ENCODE results near the gene FADS3.

Gene FADS3

DNA sequence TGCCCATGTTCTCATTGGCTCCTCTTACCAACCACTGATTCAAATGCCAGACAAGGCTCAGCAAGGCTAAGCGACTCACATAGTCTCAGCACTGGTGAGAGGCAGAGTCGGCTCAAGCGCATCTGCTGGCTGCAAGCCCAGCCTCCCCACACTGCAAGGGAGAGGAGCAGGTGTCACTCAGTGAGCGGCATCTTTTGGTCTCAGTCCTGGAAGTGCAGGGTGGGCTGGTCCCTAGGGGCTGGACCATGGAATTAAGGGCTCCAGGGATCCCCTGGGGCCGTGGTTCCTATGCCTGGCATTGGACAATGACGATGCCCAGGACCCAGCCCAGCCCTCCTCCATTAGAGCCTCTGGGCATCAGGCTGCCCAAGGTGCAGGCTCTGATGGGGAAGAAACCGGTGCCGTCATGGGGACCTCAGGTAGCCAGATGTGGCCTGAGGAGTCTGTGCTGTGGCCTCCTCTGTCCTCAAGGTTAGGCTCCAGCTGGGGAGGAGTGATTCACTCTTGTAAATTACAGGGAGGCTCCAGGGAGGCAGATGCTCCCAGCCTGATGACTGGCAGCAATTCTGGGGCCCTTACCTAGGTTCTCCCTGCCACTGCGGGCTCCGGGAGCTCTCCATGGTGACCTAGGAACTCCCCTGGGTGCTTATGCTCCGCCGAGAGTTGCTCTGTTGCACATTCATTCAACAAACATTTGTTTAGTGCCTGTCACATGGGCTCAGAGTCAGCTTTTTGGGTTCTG, 35.2 kb downstream of the FADS3 start:
- no peak for DNase-seq (ENCODE audit: low read depth)

DNA sequence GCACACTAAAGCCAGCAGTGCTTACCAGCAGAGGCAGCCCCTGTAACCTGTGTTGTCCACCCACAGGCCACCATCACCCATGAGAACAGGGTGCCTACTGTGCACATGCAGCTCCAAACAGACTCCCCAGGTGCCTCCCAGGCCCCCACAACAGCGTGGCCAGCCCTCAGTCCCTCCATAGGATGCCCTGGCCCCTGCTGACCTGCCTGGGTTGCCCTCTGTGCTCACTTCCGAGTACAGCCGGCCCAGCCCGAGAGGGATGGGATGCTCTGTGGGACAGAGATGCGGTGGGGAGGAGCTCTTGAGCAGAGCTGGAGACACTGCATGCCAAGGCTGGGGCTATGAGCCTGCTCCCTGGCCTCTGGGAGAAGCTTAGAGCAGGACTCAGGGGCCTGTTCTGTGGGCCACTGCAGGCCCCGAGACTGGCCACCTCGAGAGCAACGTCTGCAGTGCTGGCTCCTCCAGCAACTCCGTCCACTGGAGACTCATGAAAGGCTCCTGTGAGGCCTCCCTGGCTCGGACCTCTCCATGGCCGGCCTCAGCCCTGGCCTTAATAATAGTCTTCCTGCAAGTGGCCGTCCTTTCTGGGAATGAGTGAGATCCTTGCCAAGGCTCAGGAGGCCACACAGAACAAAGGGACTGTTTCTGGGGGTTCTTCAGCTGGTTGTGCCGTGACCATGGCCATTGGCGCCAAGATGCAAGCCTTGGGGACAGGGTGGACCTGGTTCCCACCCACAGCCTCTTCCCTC, 36.2 kb downstream of the FADS3 start:
- no peak for DNase-seq (ENCODE audit: low read depth)

DNA sequence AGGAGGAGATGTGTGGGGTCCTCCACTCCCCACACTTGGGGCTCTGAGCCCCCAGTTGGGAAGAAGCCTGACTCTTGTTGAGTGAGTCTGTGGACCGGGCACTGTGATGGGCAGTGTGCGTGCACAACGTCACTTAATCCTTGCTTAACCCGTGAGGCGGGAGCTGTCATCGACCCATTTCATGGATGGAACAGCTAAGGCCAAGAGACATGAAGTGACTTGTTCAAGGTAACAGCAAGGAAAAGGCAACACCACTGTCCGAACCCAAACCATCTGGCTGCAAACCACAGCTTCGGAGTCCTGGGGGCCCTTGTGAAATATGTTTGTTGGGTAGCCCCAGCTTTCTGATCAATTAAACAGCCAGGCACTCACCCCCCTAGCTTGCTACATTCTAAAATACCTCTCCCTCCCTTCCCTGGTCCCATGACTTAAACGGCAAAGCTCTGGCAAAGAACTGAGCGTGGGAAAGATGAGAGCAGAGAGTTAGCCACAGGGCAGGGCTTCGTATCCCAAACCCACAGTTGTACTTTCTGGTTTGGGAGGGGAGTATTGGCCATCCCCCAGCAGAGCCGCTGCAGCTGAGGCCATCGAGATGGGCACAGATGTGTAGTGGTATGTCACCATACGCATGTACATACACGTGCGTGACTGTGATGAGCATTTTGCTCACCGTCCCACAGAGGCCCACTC, 37.0 kb downstream of the FADS3 start:
- DNase-seq (ENCODE audit: low read depth) = no peak

DNA sequence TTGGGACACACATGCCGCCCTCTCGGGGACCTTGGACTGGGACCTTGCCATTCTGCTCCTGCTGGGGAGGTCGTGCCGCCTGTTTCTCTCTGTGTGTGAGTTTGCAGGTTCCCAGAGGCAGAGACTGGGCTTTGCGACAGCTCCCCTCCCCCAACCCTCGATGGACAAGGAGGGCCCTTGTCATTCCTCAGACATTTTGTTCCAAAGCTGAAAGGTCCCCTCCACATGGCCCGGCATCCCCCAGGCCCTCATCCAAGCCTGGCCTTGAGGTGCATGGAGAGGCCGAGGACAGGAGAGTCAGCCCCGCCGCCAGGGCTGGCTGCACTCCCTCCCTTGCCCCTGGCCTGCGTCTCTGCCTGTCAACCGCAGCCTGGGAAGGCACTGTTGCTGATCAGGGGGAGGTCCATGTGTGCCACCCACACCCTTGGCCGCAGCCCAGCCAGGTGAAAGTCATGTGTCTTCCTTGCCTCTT, 37.6 kb downstream of the FADS3 start:
- DNase-seq (ENCODE audit: low read depth) = no peak

DNA sequence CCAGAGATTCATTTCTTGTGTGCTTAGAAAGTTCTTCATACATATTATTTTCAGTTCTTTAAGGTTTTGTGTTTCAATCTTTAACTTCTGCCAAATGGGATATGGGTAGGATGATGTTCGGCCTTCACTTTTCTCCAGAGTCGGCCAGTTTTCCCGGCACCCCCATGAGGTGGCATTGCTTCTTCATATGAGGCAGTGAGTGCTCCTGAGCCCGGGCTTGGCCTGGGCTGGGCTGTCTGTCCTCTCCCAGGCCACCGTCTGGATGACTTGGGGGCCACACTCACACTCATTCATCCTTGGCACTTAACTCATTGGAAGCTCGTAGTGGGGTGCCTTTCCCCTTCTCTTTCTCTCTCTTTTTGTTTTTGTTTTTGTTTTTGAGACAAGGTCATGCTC, 39.4 kb downstream of the FADS3 start:
- DNase-seq (ENCODE audit: low read depth) = no peak

DNA sequence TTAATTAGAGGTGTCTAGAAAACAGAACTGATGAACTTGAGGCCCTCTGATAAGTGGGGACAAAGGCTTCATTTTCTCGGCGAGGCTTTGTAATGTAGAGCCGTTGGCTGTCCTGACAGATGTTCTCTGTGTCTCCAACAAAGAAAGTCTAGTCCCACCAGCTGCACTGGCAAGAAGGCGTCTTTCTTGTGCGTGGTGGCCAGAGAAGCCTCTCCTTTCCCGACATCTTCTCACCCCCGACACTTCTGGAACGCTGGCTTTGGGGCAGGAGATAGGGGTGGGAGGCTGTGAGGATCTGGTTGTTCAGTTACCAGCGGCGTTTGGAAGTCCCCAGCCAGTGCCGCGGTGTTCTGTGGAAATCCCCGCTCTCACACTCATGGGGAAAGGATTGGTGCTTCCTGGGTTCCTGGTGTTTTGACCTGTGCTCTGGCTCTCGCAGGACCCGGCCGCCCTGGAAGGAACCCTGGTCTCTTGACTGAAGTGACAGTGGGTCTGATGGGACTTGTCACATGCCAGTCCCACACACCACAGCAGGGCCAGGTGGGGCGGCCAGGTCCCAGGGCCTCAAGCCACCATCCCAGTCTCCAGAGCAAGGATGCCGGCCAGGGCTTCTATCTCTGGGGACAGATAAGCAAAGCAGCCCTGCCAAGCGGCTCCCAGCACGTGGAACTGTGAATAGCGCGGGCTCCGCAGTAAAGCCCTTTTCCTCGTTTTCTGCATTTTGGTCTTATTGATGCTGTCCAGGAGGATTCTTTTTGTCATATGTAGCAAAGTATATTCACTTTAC, 40.0 kb downstream of the FADS3 start:
- no peak for DNase-seq (ENCODE audit: low read depth)

- no peak for DNase-seq (ENCODE audit: low read depth)
Observed at GRCh38 chr11:61850687-61851086, 40.7 kb downstream of the FADS3 start.

DNA sequence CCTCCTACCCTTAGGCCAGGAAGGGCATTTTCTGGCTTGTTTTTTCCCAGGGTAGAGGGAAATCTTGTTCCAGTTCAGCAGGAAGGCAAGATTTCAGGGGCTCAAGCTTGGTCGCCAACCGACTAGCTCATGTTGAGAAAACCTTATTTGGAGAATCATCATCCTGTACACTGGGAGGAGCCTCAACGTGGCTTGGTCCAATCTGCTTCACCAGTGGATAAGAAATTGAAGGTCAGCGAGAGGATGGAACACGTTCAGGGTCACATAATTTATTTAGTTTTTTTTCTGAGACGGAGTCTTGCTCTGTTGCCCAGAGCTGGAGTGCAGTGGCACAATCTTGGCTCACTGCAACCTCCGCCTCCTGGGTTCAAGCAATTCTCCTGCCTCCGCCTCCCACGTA, 42.7 kb downstream of the FADS3 start:
- no peak for DNase-seq (ENCODE audit: low read depth)

DNA sequence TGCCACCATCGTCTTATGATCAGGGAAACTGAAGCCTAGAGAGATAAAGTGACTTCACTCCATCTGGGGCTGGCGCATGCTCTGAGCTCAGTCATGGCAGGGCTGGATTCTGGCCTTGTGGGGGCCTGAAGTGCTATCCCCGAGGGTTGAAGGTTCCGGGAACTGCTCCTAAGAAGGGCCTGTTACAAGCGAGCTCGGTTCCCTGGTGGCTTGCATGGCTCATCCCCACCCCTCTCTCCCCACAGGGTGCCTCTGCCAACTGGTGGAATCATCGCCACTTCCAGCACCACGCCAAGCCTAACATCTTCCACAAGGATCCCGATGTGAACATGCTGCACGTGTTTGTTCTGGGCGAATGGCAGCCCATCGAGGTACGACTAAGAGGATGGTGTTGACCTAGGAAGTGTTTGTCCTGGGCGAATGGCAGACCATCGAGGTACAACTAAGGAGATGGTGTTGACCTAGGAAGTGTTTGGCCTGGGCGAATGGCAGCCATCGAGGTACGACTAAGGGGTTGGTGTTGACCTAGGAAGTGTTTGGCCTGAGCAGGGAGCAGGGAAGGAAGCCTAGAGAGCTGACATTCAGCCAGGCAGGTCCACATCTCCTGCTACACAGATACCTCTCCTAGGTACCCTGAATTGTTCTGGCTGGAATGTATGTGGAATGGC, 43.3 kb downstream of the FADS3 start:
- no peak for DNase-seq (ENCODE audit: low read depth)

DNA sequence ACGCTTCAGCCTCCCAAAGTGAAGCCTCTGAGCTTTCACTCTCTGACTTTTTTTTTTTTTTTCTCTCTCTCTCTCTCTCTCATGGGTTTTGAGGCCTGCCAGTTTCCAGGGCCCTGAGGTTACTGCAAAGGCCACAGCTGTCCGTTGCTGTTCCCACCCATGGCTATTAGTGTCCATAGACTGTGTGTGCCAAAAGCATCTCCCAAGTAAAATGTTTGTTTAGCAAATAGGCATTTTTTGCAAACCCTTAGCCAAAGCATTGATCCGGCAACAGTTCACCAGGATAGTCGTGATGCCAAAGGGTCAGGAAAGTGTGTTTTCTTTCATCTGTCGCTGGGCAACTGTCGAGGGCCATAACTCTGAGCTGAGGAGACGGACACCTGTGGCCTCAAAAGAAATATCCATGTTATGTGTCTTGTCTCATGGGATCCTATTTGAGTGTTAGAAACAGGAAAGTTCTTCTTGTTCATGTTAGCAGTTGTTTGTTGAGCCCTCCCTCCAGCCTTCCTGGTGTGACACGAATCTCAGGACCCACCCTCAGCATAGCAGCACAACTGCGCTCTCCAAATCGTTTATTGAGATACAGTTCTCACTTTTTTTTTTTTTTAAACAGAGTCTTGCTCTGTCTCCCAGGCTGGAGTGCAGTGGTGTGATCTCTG, 44.9 kb downstream of the FADS3 start:
- DNase-seq (ENCODE audit: low read depth) = no peak

DNA sequence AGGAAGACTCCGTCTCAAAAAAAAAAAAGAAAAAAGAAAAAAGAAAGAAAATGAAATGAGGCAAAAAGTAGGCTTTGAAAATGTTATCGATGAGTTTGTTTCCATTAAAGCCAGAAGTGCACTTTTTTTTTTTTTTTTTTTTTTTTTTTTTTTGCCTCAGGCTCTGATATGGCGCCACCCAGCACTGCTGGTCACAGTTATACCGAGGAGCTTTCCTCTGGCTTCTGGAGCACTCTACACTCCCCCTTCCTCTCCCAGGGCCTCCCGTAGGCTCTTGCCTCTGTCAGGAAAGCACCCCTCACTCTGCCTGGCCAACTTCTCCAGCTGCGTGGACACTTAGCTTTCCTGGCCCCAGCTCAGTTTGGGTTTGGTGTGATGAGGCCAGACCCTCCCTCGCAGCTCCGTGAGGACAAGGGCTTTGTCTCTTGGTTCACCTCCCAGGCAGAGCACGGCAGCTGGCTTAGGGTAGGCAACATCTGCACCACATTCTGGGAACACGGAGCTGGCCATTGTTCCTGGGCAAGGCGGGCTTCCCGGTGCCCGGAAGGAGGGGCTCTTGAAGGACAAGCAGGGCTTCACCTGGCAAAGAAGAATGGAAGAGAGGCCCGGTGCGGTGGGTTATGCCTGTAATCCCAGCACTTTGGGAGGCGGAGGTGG, 46.3 kb downstream of the FADS3 start:
- DNase-seq (ENCODE audit: low read depth) = no peak

DNA sequence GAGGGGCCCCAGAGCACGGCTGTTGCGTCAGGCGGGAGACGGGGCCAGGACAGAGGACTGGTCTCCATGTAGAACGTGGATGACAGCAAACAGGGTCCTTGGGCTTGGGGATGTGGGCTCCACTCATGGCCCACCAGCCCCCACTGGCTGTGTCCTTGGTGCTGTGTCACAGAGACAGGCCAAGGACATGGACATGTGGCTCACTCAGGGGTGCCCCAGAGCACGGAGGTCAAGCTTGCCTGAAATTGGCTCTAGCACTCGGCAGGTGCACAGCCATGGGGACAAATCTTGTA, 48.9 kb downstream of the FADS3 start:
- no peak for DNase-seq (ENCODE audit: low read depth)

DNA sequence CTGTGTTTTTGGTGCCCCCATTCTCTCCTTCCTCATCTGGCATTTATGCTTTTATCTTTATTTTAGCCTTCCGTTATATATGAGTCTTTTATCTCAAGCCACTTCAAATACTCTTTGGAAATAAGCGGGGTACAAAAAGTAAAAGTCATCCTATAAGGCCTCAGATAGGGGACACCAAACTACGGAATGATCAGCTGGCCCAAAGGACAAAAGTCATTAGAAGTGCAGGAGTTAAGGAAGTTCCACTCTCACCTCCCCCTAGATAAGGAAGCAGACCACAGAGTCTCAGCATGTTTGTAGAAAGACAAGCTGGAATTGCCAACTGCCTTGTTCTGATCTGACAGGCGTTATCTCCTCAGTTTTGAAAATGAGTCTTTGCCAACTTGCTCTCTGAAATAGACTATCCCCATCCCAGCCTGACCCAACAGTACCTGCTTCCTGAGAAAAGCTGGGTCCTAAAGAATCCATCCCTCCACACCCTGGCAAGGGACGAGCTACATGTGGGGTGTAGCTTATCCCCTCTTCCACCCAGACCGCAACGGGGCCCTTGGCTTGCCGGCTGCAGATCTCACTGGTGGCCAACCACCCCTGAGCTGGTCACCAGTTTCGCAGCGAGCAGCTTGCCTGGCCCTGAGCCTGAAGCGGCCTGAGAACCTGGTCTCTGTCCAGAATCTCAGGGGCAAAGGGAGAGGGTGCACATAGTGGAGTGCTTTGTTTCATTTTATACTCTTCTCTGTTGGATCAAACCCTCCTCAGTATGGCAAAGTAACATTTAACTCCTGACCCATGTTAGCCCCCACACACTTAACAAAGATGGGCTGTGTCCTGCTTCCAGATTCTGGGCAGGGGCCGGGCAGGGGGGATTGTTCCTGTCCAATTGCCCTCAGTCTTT, 49.5 kb downstream of the FADS3 start:
- no peak for DNase-seq (ENCODE audit: low read depth)

- DNase-seq (ENCODE audit: low read depth) = no peak
Observed at GRCh38 chr11:61840371-61840770, 51.0 kb downstream of the FADS3 start.

GRCh38 chr11:61839742-61840141, 51.6 kb downstream of the FADS3 start:
- DNase-seq (ENCODE audit: low read depth) = no peak

DNA sequence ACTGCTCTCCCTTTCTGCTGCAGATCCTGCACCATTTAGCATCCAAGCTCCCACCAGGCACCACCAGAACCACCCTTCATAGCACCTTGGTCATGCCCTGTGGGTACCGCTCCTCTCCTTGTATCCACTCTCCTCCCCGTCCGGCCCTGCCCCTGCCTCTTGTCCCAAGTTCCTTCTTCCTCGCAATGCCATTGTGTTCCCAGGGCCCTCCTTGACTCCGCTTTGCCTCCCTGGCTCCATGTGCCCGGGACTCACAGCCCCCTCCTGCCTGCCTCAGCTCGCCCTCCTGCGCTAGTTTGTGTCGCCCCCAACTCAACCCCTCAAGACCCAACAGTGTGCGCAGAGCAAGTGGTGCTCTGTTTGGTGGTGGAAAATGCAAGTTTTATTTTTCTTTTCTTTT, 52.4 kb downstream of the FADS3 start:
- no peak for DNase-seq (ENCODE audit: low read depth)

GRCh38 chr11:61838501-61838900, 52.8 kb downstream of the FADS3 start:
- no peak for DNase-seq (ENCODE audit: low read depth)

GRCh38 chr11:61837411-61838005, 53.8 kb downstream of the FADS3 start:
- DNase-seq (ENCODE audit: low read depth) = no peak

DNA sequence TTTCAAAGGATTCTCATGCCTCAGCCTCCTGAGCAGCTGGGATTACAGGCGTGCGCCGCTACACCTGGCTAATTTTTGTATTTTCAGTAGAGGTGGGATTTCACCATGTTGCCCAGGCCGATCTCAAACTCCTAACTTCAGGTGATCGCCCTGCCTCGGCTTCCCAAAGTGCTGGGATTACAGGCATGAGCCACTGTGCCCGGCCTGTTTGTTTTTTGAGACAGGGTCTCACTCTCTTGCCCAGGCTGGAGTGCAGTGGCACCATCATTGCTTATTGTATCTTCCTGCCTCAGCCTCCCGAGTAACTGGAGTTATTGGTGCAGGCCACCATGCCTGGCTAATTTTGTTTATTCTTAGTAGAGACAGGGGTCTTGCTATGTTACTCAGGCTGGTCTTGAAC, 55.2 kb downstream of the FADS3 start:
- no peak for DNase-seq (ENCODE audit: low read depth)

Measured in stimulated activated CD8-positive, alpha-beta memory T cell treated with anti-CD3 and anti-CD28 coated beads, Interleukin-15, amount 100 ng/mL, for 1 hour (primary cell).